PFSK-1 (cell line): Measurements from ENCODE around the gene MAP3K9.

Experiments
- FOXP2 ChIP-seq: optimal IDR thresholded peaks from 2 replicates; pipeline ENCODE3; 2011; ENCODE audit warnings: borderline replicate concordance, control low read depth, inconsistent platforms; ENCODE audit not compliant: insufficient read depth; ENCODE audit errors: extremely low read length, extremely low read depth
- POLR2AphosphoS5 ChIP-seq: IDR thresholded peaks from 2 replicates; pipeline ENCODE4 v1.6.1; 2012; ENCODE audit warnings: low read depth, mild to moderate bottlenecking, control low read depth, low read length, moderate library complexity
- TAF1 ChIP-seq: IDR thresholded peaks from 2 replicates; pipeline ENCODE4 v1.6.1; 2012; ENCODE audit warnings: low read length, control low read depth, borderline replicate concordance; ENCODE audit not compliant: insufficient read depth

GRCh38 chr14:70700955-70701585, 108.2 kb downstream of the MAP3K9 start:
- TF ChIP-seq POLR2AphosphoS5 = no peak
- TF ChIP-seq FOXP2 = no peak
- TF ChIP-seq TAF1 = no peak
